Right lobe of liver (tissue), 6 donors: ENCODE data around the gene BUD31. TPM values are rescaled to one million over a fixed set of nuclear protein-coding genes. Genes with fewer than 3 reads are reported as not detected.

ENCODE experiments used
- ATAC-seq, 4 donors: fragments of 200-7000 bp; cut with Tn5 transposase; one replicate each; pipeline ENCODE4 v1.9.1; 2020; ENCODE audit warnings: mild to moderate bottlenecking in 4 of 4, moderate library complexity in 4 of 4
- DNase-seq, 3 donors: peaks; one replicate each; pipeline ENCODE4 v3.0.0-alpha.2; 2020
- H3K27ac ChIP-seq, 3 donors: fragments of 200-600 bp; one replicate each; pipeline ENCODE4 v1.8.0; 2022
- H3K27me3 ChIP-seq, 2 donors: fragments of 200-600 bp; one replicate each; pipeline ENCODE4 v1.8.0; 2022
- H3K36me3 ChIP-seq, 4 donors: fragments of 200-600 bp; sonication (generic) in 1 of 4; one replicate each; pipeline versions ENCODE4 v1.5.1 to v1.8.0; 2017 to 2022; ENCODE audit warnings: control low read depth in 1 of 4
- H3K4me1 ChIP-seq, 4 donors: fragments of 200-600 bp; sonication (generic) in 1 of 4; one replicate each; pipeline versions ENCODE4 v1.5.1 to v1.8.0; 2017 to 2022; ENCODE audit warnings: control low read depth in 1 of 4
- H3K4me3 ChIP-seq, 3 donors: fragments of 200-600 bp; one replicate each; pipeline ENCODE4 v1.8.0; 2022
- H3K9me3 ChIP-seq, 4 donors: fragments of 200-600 bp; sonication (generic) in 1 of 4; one replicate each; pipeline versions ENCODE4 v1.5.1 to v1.8.0; 2017 to 2022; ENCODE audit warnings: control low read depth in 1 of 4
- POLR2A ChIP-seq: fragments of 450-650 bp; IDR thresholded peaks from one replicate; pipeline ENCODE4 v1.6.1; 2017; ENCODE audit warnings: antibody characterized with exemption, mild to moderate bottlenecking
- WGBS: methylation state at CpG from one replicate; pipeline ENCODE4 v1.1.6; 2018; ENCODE audit warnings: low coverage, low lambda C conversion rate; ENCODE audit not compliant: insufficient coverage; ENCODE audit errors: missing lambda C conversion rate; 5-methylcytosine and 5-hydroxymethylcytosine counted together
- intact Hi-C, 2 donors: fragments of 100-400 bp; cut with DNase I; formaldehyde crosslinking; loops; one replicate each; pipeline versions ENCODE4 v1.11.2 to v1.14.1; 2022
- total RNA-seq, 6 experiments: library from RNA; depleted of rRNA in 2 of 6; stranded (reverse); fragments of >200 nt in 2 of 6; fragmentation: NEBNext Ultra II Directional in 3 of 6; extraction: Animal tissue kit (Norgen Biotek cat#: 25700) in 3 of 6; gene quantifications; one replicate each; pipeline versions ENCODE4 v1.1.0 to v1.2.4, GENCODE V29; 2016 to 2023
- TF ChIP-seq, protein P1 (sequence below), 4 donors: fragments of 200-600 bp in 3 of 4; fragments of 450-650 bp in 1 of 4; IDR thresholded peaks; one replicate each; pipeline versions ENCODE4 v1.5.1 to v1.8.0; 2016 to 2022; ENCODE audit warnings: antibody characterized with exemption in 4 of 4, mild to moderate bottlenecking in 2 of 4
- donor health status: DM: no; HTN: yes; CAD: no.
- donor health status: DM: no; HTN: no; CAD: no.
- donor health status: DM: no; HTN: no; CAD: no.
- donor health status: DM: no; HTN: yes; CAD: no.
- donor health status: DM: no; HTN: yes; CAD: no.

The BUD31 gene
- total RNA-seq, 6 experiments from 2014 or later: 25.6 to 49.2 (median 33.3) TPM

DNA sequence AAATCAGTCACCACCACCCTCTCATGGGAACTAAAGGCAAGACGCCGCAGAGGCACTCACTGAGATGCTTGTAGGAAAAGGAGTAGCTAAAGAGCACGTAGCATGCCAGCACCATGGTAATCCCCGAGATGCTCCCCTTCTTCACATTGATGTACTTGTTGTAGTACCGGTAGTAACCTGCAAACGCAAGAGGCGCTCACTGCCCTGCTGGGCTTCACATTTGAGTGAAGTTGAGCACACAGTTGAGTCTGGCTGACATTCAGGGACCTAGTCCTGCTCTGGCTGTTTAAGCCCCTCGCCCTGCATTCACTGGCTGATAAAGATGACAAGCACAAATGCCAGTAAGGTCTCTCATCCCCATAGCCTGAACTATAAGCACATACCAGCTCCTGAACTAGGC, 50.3 kb downstream of the BUD31 start:
- no peaks in the 10 kb centered on the region for H3K9me3 ChIP-seq
- no peak overlapping the region for H3K4me3 ChIP-seq
- intact Hi-C loops: no loop called here
- 90% methylated on average over 7 of the region's 8 CpGs for WGBS
- peaks cover 0 to 9% (median 0%) of the 10 kb centered on the region in 4 donors for H3K4me1 ChIP-seq
- no peaks in the 10 kb centered on the region for H3K27me3 ChIP-seq
- DNase-seq (no peak), ATAC-seq (peak; percentile 17 to 44 (median 31))
- H3K36me3 ChIP-seq: peaks cover 0 to 40% (median 17%) of the 10 kb centered on the region in 4 donors
- H3K27ac ChIP-seq: no peak overlapping the region
- TF ChIP-seq, protein P1, sequence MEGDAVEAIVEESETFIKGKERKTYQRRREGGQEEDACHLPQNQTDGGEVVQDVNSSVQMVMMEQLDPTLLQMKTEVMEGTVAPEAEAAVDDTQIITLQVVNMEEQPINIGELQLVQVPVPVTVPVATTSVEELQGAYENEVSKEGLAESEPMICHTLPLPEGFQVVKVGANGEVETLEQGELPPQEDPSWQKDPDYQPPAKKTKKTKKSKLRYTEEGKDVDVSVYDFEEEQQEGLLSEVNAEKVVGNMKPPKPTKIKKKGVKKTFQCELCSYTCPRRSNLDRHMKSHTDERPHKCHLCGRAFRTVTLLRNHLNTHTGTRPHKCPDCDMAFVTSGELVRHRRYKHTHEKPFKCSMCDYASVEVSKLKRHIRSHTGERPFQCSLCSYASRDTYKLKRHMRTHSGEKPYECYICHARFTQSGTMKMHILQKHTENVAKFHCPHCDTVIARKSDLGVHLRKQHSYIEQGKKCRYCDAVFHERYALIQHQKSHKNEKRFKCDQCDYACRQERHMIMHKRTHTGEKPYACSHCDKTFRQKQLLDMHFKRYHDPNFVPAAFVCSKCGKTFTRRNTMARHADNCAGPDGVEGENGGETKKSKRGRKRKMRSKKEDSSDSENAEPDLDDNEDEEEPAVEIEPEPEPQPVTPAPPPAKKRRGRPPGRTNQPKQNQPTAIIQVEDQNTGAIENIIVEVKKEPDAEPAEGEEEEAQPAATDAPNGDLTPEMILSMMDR (IDR thresholded peaks at IDR 0.05): peak in 2 of 4 donors; percentile 8 to 9
- TF ChIP-seq POLR2A: no peak

- H3K36me3 ChIP-seq: peaks cover 0 to 35% (median 14%) of the 10 kb centered on the region in 4 donors
- no peaks in the 10 kb centered on the region for H3K27me3 ChIP-seq
- intact Hi-C loops: no loop called here
- WGBS: 89% methylated on average over 5 of the region's 11 CpGs
- TF ChIP-seq, protein P1 (IDR thresholded peaks at IDR 0.05): no peak
- TF ChIP-seq POLR2A: no peak
- DNase-seq (no peak), ATAC-seq (no peak)
- H3K9me3 ChIP-seq: no peaks in the 10 kb centered on the region
- H3K4me3 ChIP-seq: no peak overlapping the region
- no peak overlapping the region for H3K27ac ChIP-seq
- peaks cover 0 to 20% (median 4%) of the 10 kb centered on the region in 4 donors for H3K4me1 ChIP-seq
These were observed 51.9 kb downstream of the BUD31 start for GRCh38 chr7:99460651-99461050.

GRCh38 chr7:99461221-99461620, 52.5 kb downstream of the BUD31 start:
- Histone ChIP-seq H3K27me3 (no peaks in the 10 kb centered on the region), H3K27ac (no peak overlapping the region), H3K9me3 (no peaks in the 10 kb centered on the region), H3K36me3 (peaks cover 0 to 35% (median 14%) of the 10 kb centered on the region in 4 donors), H3K4me3 (no peak overlapping the region), H3K4me1 (peaks cover 0 to 21% (median 4%) of the 10 kb centered on the region in 4 donors)
- TF ChIP-seq POLR2A: no peak
- TF ChIP-seq, protein P1 (IDR thresholded peaks at IDR 0.05): no peak
- DNase-seq (no peak), ATAC-seq (no peak)
- no CpG with 5 or more reads among the region's 2 CpGs for WGBS
- intact Hi-C loops: no loop called here

GRCh38 chr7:99465421-99465768, 56.6 kb downstream of the BUD31 start:
- intact Hi-C loops: no loop called here
- DNase-seq (no peak), ATAC-seq (peak in 3 of 4 donors; percentile 1 to 8 (median 2))
- H3K4me3 ChIP-seq: peak overlapping the region; percentile 79 to 98 (median 97)
- WGBS: 2% methylated on average over 7 of the region's 9 CpGs
- no peaks in the 10 kb centered on the region for H3K27me3 ChIP-seq
- H3K36me3 ChIP-seq: no peaks in the 10 kb centered on the region
- TF ChIP-seq POLR2A: no peak
- TF ChIP-seq, protein P1 (IDR thresholded peaks at IDR 0.05): no peak
- H3K4me1 ChIP-seq: peaks cover 0 to 24% (median 4%) of the 10 kb centered on the region in 4 donors
- no peaks in the 10 kb centered on the region for H3K9me3 ChIP-seq
- peak overlapping the region; percentile 76 to 92 (median 84) for H3K27ac ChIP-seq
